ENCODE data around the gene POLQ.
"Not testable (repeated sequence)": the region's sequence is repeated elsewhere in the genome, so short reads cannot be mapped to it uniquely, and the experiment has no call there.

POLQ gene

DNA sequence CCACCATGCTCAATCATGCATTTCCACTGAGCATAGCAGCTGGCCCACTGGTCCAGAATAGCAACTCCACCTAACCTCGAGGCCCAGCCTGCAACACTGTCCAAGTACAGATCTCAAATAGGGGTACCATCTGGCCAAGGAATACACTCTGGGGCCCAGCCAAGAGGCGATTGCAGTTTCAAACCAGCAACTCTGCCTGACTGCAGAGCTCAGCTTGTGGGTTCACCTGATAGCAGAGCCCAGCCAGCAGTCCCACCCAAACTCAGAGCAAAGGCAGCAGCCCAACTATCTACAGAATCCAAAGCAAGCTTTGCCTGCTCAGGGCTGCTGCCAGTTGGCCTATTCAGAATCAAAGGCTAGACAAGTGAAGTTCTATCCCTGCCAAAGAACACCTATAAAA, 30.5 kb downstream of the POLQ start:
- in situ Hi-C loops (cut with MboI; ENCODE audit: low sequenced_read_pairs) = no loop called here

DNA sequence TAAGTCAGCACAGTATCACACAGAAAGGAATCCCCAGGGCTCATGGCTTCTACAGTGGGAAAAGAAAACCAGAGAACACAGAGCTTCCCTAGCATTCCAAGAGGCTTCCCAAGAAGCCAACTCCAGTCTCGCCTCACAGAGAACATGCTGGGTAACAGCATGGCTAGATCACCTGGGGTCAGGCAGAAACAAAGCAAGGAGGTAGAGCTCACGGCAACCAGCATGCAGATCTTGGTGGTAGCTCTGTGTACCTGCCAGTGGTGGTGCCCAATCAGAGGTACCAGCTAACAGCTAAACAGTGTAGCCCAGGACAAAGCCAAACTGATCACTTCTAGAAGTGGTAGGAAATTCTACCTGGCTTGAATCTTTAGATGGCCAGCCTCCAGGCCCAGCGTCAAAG, 31.3 kb downstream of the POLQ start:
- in situ Hi-C loops (cut with MboI; ENCODE audit: low sequenced_read_pairs) = no loop called here

- in situ Hi-C loops (cut with MboI; ENCODE audit: low sequenced_read_pairs) = no loop called here
Observed at GRCh38 chr3:121508389-121508788, 37.4 kb downstream of the POLQ start.

DNA sequence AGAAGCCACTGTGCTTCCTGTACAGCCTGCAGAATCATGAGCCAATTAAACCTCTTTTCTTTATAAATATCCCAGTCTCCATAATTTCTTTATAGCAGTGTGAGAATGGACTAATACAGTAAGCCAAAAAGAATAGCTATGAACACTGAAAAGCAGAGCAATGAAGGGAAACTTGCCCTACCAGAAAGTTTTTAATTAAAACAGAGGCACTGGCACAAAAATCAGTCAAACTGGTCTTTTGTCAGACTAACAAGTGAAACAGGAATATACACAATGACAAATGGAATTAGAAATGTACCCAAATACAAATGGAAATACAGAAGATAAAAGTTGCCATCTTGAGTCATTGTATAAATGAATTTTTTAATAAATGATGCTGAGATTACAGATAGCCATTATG, 40.5 kb downstream of the POLQ start:
- in situ Hi-C loops (cut with MboI; ENCODE audit: low sequenced_read_pairs) = no loop called here

GRCh38 chr3:121504618-121505017, 41.2 kb downstream of the POLQ start:
- in situ Hi-C loops (cut with MboI; ENCODE audit: low sequenced_read_pairs) = no loop called here

GRCh38 chr3:121496786-121497185, 49.0 kb downstream of the POLQ start:
- in situ Hi-C loops (cut with MboI; ENCODE audit: low sequenced_read_pairs) = no loop called here

GRCh38 chr3:121493431-121493830, 52.4 kb downstream of the POLQ start:
- in situ Hi-C loops (cut with MboI; ENCODE audit: low sequenced_read_pairs) = no loop called here

GRCh38 chr3:121491683-121492320, 54.0 kb downstream of the POLQ start:
- in situ Hi-C loops (cut with MboI; ENCODE audit: low sequenced_read_pairs) = no loop called here

GRCh38 chr3:121490161-121490560, 55.6 kb downstream of the POLQ start:
- in situ Hi-C loops (cut with MboI; ENCODE audit: low sequenced_read_pairs) = no loop called here

GRCh38 chr3:121488628-121489027, 57.2 kb downstream of the POLQ start:
- in situ Hi-C loops (cut with MboI; ENCODE audit: low sequenced_read_pairs) = no loop called here

DNA sequence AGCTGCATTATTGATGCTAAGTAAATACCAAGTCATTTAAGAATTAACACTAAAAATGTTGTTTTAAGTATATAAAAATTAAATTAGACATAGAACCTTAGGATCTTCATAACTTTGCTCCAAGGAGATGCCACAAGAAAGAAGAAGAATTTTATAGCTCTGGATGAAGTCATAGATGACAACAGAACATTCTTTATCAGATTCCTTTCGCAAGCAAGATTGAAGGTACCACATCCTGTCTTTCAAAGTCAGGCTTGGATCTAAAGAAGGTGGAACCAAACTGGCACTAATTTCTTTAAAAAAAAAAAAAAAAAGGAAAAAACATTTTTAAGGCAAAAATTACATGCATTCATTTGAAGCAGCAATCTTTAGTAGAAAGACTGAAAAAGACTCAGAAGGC, 62.5 kb downstream of the POLQ start:
- in situ Hi-C loops (cut with MboI; ENCODE audit: low sequenced_read_pairs) = no loop called here

DNA sequence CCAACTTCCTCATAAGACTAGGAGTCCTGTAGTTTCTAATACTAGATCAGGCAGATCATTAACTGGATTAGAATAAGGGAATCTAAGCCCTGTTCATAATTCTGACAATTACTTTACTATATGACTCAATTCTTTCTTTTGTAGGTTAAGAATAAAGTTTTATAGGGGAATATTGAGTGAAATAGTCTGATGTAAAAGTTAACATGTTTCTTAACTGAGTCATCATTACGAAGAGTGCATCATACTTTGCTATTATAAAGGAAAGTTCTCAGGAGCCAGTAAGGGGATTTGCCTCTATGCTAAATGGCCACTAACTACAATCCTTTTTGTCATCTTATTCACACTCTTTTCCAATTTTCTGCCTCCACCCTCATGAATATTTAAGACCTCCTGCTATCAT, 63.1 kb downstream of the POLQ start:
- in situ Hi-C loops (cut with MboI; ENCODE audit: low sequenced_read_pairs) = no loop called here

DNA sequence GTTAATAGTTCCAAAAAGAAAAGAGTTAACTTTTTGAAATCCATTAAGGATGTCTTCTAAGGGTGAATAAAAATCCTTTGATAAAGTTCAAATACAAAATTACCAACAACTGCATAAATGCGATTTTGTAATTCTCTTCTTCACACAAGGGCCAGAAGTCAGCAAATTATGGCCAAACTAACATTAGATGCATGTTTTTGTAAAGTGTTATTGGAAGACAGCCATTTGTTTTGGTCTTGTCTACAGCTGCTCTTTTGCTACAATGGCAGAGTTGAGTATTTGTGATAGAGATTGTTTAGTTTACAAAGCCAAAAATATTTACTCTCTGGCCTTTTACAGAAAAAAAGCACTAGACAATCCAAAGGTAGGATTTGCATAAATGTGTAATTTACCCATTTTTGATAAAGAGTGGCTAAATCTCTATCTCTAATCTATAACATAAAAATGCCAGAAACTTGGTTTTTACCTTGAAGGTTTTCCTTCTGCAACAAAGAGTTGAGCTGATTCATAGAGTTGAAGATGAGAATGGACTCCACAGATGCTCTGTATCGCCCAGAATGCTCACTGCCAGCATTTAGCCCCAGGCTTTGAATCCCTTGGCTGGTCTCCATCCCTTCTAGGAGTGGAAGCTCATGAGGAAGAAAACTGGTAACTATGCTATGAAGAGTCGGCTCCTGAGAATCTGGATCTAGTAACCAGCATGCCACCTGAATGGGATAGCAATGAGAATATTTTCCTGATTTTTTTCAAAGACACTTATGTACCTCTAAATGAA, 64.5 kb downstream of the POLQ start:
- in situ Hi-C loops (cut with MboI; ENCODE audit: low sequenced_read_pairs) = no loop called here

DNA sequence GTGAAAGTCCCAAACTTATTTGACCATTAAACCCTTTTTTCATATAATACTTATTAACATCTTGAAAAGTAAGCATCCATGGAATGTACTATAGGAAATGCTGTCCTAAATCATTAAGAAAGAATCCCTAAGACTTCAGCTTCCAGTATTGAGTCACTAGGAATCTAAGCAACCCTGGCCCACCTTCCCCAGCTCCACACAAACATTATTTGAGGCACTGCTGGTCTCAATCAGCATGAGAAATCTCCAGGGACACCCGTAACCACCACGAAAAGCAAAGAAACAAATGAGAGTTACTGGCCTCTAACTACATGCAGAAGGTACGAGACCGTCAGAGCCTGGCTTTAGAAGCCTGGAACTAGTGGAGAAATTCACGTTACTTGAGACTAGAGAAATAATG, 68.2 kb downstream of the POLQ start:
- in situ Hi-C loops (cut with MboI; ENCODE audit: low sequenced_read_pairs) = no loop called here

- in situ Hi-C loops (cut with MboI; ENCODE audit: low sequenced_read_pairs) = no loop called here
Observed at GRCh38 chr3:121473001-121473400, 72.8 kb downstream of the POLQ start.

- in situ Hi-C loops (cut with MboI; ENCODE audit: low sequenced_read_pairs) = no loop called here
Observed at GRCh38 chr3:121467085-121467484, 78.7 kb downstream of the POLQ start.

GRCh38 chr3:121463745-121464144, 82.0 kb downstream of the POLQ start:
- in situ Hi-C loops (cut with MboI; ENCODE audit: low sequenced_read_pairs) = no loop called here

DNA sequence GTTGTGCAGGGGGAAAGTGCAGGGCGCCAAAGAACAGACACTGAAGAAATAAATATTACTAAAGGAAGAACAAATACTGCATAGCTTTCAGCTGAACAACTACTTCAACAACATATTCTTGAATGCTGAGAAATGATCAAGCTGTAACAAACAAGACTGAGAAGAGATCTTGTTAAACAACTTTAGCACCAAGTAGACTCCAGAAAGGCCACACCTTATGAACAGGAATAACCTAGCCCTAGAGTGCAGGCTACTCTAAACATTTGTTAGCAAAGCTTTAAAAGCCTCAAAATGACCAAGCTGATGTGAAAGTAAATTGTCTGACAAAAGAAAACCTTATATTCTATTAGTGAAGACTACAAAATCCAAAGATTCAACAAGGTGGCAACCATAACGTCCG, 83.2 kb downstream of the POLQ start:
- in situ Hi-C loops (cut with MboI; ENCODE audit: low sequenced_read_pairs) = no loop called here

DNA sequence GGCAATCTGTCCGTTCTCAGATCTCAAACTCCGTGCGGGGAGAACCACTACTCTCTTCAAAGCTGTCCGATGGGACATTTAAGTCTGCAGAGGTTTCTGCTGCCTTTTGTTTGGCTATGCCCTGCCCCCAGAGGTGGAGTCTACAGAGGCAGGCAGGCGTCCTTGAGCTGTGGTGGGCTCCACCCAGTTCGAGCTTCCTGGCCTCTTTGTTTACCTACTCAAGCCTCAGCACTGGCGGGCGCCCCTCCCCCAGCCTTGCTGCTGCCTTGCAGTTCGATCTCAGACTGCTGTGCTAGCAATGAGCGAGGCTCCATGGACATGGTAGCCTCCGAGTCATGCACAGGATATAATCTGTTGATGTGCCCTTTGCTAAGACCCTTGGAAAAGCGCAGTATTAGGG, 94.0 kb downstream of the POLQ start:
- in situ Hi-C loops (cut with MboI; ENCODE audit: low sequenced_read_pairs) = not testable (repeated sequence)

DNA sequence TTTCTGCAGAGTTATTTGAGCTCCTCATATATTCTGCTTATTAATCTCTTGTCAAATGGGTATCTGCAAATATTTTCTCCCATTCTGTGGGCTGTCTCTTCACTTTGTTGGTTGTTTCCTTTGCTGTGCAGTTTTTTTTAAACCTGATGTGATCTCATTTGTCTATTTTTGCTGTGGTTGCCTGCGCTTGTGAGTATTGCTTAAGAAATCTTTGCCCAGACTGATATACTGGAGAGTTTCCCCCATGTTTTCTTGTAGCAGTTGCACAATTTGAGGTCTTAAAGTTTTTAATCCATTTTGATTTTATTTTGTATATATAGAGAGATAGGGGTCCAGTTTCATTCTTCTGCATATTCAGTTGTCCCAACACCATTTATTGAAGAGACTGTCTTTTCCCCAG, 102.3 kb downstream of the POLQ start:
- in situ Hi-C loops (cut with MboI; ENCODE audit: low sequenced_read_pairs) = no loop called here

DNA sequence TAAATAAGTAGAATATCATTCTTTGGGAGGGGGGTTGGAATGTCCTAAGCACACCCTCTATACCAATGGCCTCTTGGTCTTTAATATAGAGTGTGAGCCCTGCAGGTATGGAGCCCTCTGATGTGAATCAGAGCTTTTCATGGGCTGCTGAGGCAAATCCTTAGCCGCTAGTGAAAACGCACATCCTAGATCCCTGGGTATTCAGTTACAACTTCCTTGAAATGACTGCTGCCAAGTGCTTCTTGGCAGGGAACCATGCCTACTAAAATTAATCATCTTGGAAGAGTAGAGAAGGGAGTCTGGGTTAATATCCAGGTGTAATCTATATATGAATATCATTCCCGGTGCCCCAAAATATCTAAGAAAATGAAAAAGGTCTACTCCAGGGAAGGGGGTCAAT, 109.1 kb downstream of the POLQ start:
- in situ Hi-C loops (cut with MboI; ENCODE audit: low sequenced_read_pairs) = no loop called here

DNA sequence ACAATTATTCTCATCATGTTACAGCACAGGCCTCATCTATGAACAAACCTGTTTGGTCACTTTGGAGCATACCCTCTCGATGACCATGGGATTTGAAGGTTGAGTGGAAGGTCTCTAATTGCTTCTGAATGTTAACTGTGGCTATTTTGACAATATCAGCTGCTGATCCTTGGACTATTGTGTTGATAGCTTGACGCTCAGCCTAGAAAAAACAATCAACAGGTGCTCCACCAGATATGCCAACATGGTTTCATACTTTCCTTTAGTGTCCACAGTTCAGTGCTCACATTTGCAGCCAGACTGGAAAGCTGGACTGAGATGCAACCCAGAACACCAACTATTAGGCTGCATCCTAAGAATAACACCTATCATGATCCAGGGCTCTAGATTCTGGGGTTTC, 109.7 kb downstream of the POLQ start:
- in situ Hi-C loops (cut with MboI; ENCODE audit: low sequenced_read_pairs) = no loop called here
